Measurements from ENCODE around the gene BHMT2. TPM values are rescaled to one million over a fixed set of nuclear protein-coding genes. Genes with fewer than 3 reads are reported as not detected.

BHMT2 gene
- total RNA-seq, 3 donors from 2014 or later (not counting 1 experiment from before 2014, with no cell fraction given): not detected

DNA sequence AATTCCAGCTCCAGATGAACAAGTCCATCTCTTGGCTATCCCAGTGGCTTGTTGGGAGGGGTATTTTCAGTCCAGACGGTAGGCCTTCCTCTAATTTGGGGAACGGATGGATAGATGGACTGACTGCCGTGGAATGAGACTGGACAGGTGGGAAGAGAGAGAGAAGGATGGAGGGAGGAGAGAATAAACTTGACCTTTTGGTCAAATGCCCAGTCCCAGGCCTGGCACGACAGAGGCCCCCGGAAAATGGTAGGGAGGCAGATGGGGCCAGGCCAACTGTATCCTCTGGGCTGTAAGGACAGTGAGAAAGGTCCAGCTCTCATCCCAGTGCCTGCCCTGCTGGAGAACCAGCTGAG is 43.1 kb downstream of the BHMT2 start:
- H3K27ac Mint-ChIP-seq: no peak overlapping the region
- DNase-seq (no peak), ATAC-seq (no peak)
- Histone ChIP-seq H3K27ac (ENCODE audit: low read length) (no peak overlapping the region), H3K4me1 (ENCODE audit: control insufficient read depth, insufficient read depth, low read length) (no peaks in the 10 kb centered on the region), H3K4me3 (ENCODE audit: low read length) (no peak overlapping the region), H3K27me3 (ENCODE audit: control insufficient read depth, insufficient read depth, low read length) (peaks cover 14% of the 10 kb centered on the region), H3K9me3 (ENCODE audit: control insufficient read depth, insufficient read depth, low read length) (no peaks in the 10 kb centered on the region), H3K36me3 (ENCODE audit: control insufficient read depth, insufficient read depth, low read length) (no peaks in the 10 kb centered on the region)
- intact Hi-C loops (cut with micrococcal nuclease): no loop called here
- H3K4me3 Mint-ChIP-seq: no peak overlapping the region
- H3K9me3 Mint-ChIP-seq: no peaks in the 10 kb centered on the region
- H3K4me1 Mint-ChIP-seq: no peaks in the 10 kb centered on the region
- H3K36me3 Mint-ChIP-seq: no peaks in the 10 kb centered on the region
- 78% methylated on average over 5 of the region's 5 CpGs for WGBS (ENCODE audit: insufficient coverage)
- TF ChIP-seq CTCF (IDR thresholded peaks at IDR 0.05): no peak
- peaks cover 41 to 47% of the 10 kb centered on the region in 2 donors for H3K27me3 Mint-ChIP-seq (ENCODE audit: low read depth in 2 of 2)

DNA sequence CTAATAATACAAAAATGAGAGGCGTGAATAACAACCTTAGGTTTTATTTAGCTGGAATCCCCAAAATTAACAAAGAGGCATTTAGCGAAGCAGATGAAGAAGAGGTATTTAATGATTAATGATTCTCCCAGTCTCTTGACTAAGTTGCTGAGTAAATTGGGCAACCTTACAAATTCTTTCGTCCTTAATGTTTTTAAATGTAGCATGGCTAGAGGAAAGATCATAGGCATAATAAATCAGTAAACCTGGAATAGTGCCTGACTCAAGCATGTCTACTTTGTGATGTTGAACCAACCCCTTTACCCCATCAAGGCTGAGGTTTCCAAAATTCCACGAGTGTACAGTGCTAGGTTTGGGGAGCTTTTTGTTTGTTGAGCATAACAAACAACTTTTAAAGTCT is 49.9 kb downstream of the BHMT2 start:
- DNase-seq: no peak
- no peak for ATAC-seq
- Histone ChIP-seq H3K9me3 (ENCODE audit: control insufficient read depth, insufficient read depth, low read length) (no peaks in the 10 kb centered on the region), H3K27me3 (ENCODE audit: control insufficient read depth, insufficient read depth, low read length) (no peaks in the 10 kb centered on the region), H3K27ac (ENCODE audit: low read length) (no peak overlapping the region), H3K4me3 (ENCODE audit: low read length) (no peak overlapping the region), H3K4me1 (ENCODE audit: control insufficient read depth, insufficient read depth, low read length) (no peaks in the 10 kb centered on the region), H3K36me3 (ENCODE audit: control insufficient read depth, insufficient read depth, low read length) (no peaks in the 10 kb centered on the region)
- peaks cover 0 to 4% of the 10 kb centered on the region in 2 donors for H3K27me3 Mint-ChIP-seq (ENCODE audit: low read depth in 2 of 2)
- no peak overlapping the region for H3K27ac Mint-ChIP-seq
- no peaks in the 10 kb centered on the region for H3K9me3 Mint-ChIP-seq
- no peak for TF ChIP-seq CTCF (IDR thresholded peaks at IDR 0.05)
- no peaks in the 10 kb centered on the region for H3K4me1 Mint-ChIP-seq
- WGBS (ENCODE audit: insufficient coverage): 100% methylated on average over 2 of the region's 4 CpGs
- no peaks in the 10 kb centered on the region for H3K36me3 Mint-ChIP-seq
- intact Hi-C loops (cut with micrococcal nuclease): no loop called here
- H3K4me3 Mint-ChIP-seq: no peak overlapping the region

DNA sequence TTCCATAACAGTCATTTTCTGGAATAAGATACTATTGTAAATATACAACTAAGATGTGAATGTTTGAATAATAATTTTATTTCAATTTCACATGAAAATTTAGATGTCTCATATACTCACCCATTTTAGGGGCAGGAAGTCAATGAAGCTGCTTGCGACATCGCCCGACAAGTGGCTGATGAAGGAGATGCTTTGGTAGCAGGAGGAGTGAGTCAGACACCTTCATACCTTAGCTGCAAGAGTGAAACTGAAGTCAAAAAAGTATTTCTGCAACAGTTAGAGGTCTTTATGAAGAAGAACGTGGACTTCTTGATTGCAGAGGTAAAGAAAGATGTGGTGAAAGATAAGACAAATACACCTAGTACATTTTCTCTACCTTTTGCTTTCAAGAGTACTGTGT is 50.7 kb downstream of the BHMT2 start:
- no peak overlapping the region for H3K4me3 ChIP-seq (ENCODE audit: low read length)
- H3K27ac ChIP-seq (ENCODE audit: low read length): no peak overlapping the region
- no peak for TF ChIP-seq CTCF (IDR thresholded peaks at IDR 0.05)
- Mint-ChIP-seq H3K36me3 (no peaks in the 10 kb centered on the region), H3K9me3 (no peaks in the 10 kb centered on the region), H3K4me3 (no peak overlapping the region), H3K27me3 (ENCODE audit: low read depth in 2 of 2) (peaks cover 0 to under 1% of the 10 kb centered on the region in 2 donors), H3K4me1 (no peaks in the 10 kb centered on the region), H3K27ac (no peak overlapping the region)
- no peaks in the 10 kb centered on the region for H3K36me3 ChIP-seq (ENCODE audit: control insufficient read depth, insufficient read depth, low read length)
- DNase-seq: no peak
- H3K4me1 ChIP-seq (ENCODE audit: control insufficient read depth, insufficient read depth, low read length): no peaks in the 10 kb centered on the region
- intact Hi-C loops (cut with micrococcal nuclease): no loop called here
- ATAC-seq: no peak
- H3K27me3 ChIP-seq (ENCODE audit: control insufficient read depth, insufficient read depth, low read length): no peaks in the 10 kb centered on the region
- WGBS (ENCODE audit: insufficient coverage): 79% methylated on average over 3 of the region's 4 CpGs
- no peaks in the 10 kb centered on the region for H3K9me3 ChIP-seq (ENCODE audit: control insufficient read depth, insufficient read depth, low read length)

DNA sequence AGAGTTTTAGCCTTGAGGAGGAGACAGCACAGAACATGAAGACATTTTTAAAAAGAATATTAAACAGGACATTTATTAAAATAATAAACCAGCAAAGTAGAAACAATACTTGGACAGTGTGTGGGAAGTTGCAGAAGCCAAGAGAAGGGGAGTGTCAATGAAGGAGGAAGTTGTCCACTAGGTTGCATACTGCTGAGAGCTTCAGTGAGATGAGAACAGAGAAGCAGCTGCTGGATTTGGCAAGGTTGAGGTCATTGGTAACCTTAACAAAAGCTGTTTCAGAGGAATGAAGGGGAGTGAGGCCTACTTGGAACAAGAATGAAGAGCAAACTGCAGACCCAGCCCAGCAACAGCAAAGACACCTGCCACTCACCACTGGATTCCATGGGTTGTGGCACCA is 53.4 kb downstream of the BHMT2 start:
- DNase-seq (no peak), ATAC-seq (no peak)
- H3K36me3 Mint-ChIP-seq: no peaks in the 10 kb centered on the region
- H3K27ac Mint-ChIP-seq: no peak overlapping the region
- Histone ChIP-seq H3K27me3 (ENCODE audit: control insufficient read depth, insufficient read depth, low read length) (no peaks in the 10 kb centered on the region), H3K9me3 (ENCODE audit: control insufficient read depth, insufficient read depth, low read length) (no peaks in the 10 kb centered on the region), H3K4me3 (ENCODE audit: low read length) (no peak overlapping the region), H3K4me1 (ENCODE audit: control insufficient read depth, insufficient read depth, low read length) (no peaks in the 10 kb centered on the region), H3K36me3 (ENCODE audit: control insufficient read depth, insufficient read depth, low read length) (no peaks in the 10 kb centered on the region), H3K27ac (ENCODE audit: low read length) (no peak overlapping the region)
- H3K4me3 Mint-ChIP-seq: no peak overlapping the region
- TF ChIP-seq CTCF (IDR thresholded peaks at IDR 0.05): no peak
- H3K4me1 Mint-ChIP-seq: no peaks in the 10 kb centered on the region
- H3K9me3 Mint-ChIP-seq: no peaks in the 10 kb centered on the region
- intact Hi-C loops (cut with micrococcal nuclease): no loop called here
- H3K27me3 Mint-ChIP-seq (ENCODE audit: low read depth in 2 of 2): no peaks in the 10 kb centered on the region

Data from natural killer cell (primary cell).